NCI-H2107 treated with DMSO at 0.1 percent for 48 hours (cell line): ENCODE results near the gene IAPP.
"Not testable (repeated sequence)": the region's sequence is repeated elsewhere in the genome, so short reads cannot be mapped to it uniquely, and the experiment has no call there.

ENCODE experiments used
- DNase-seq: peaks from one replicate; lab custom pipeline; 2025; ENCODE audit not compliant: unreplicated experiment; lab: John Stamatoyannopoulos, UW

The IAPP gene

GRCh38 chr12:21372602-21373001 lies at the start of gene IAPP:
Gene IAPP (plus strand): TSS chr12:21372902. CDS start chr12:21373352, 450 bp downstream.
- DNase-seq = no peak

GRCh38 chr12:21323736-21324135 lies 49.0 kb upstream of the IAPP start:
- no peak for DNase-seq

GRCh38 chr12:21324551-21324950 lies 48.2 kb upstream of the IAPP start:
- no peak for DNase-seq

- no peak for DNase-seq
Observed at GRCh38 chr12:21328578-21328977, 44.1 kb upstream of the IAPP start.

GRCh38 chr12:21330682-21331253 lies 41.9 kb upstream of the IAPP start:
- DNase-seq = no peak

GRCh38 chr12:21334771-21335325 lies 37.9 kb upstream of the IAPP start, which contains the start of gene SLCO1A2:
Gene SLCO1A2 (minus strand): TSS chr12:21334917. CDS start chr12:21334647, 270 bp downstream.
- no peak for DNase-seq

GRCh38 chr12:21336656-21337055 lies 36.0 kb upstream of the IAPP start:
- no peak for DNase-seq

GRCh38 chr12:21337453-21337852 lies 35.2 kb upstream of the IAPP start:
- DNase-seq = no peak

- DNase-seq = no peak
Observed at GRCh38 chr12:21337959-21338744, 34.5 kb upstream of the IAPP start.

GRCh38 chr12:21339921-21340320 lies 32.8 kb upstream of the IAPP start:
- no peak for DNase-seq

GRCh38 chr12:21340403-21340802 lies 32.3 kb upstream of the IAPP start:
- no peak for DNase-seq

GRCh38 chr12:21341769-21342168 lies 30.9 kb upstream of the IAPP start:
- DNase-seq = no peak

GRCh38 chr12:21343636-21344035 lies 29.1 kb upstream of the IAPP start:
- DNase-seq = no peak

- DNase-seq = no peak
Observed at GRCh38 chr12:21346542-21347205, 26.0 kb upstream of the IAPP start.

GRCh38 chr12:21350975-21351374 lies 21.7 kb upstream of the IAPP start:
- no peak for DNase-seq

- no peak for DNase-seq
Observed at GRCh38 chr12:21353487-21353886, 19.2 kb upstream of the IAPP start.

- DNase-seq = no peak
Observed at GRCh38 chr12:21353948-21354347, 18.8 kb upstream of the IAPP start.

GRCh38 chr12:21354641-21355040 lies 18.1 kb upstream of the IAPP start:
- DNase-seq = no peak

GRCh38 chr12:21360632-21361031 lies 12.1 kb upstream of the IAPP start:
- DNase-seq = not testable (repeated sequence)

- DNase-seq = no peak
Observed at GRCh38 chr12:21369141-21369980, 3.3 kb upstream of the IAPP start.
